Measurements from ENCODE around the gene ALG12. TPM values are rescaled to one million over a fixed set of nuclear protein-coding genes. Genes with fewer than 3 reads are reported as not detected.

ALG12 gene
- total RNA-seq, 2 experiments from 2014 or later = 21.4 to 28.5 TPM

GRCh38 chr22:49954991-49955580, 36.8 kb upstream of the ALG12 start:
- ChIA-PET CTCF (interaction anchor here (1.0 to 1.8 kb wide), 3 partner anchors 8 to 30 kb away, joined by 3 to 4 read pairs (median 3); no protein-coding TSS in a partner anchor), POLR2A (no interaction called here)
- H3K4me1 Mint-ChIP-seq = peaks cover 8% of the 10 kb centered on the region
- no peaks in the 10 kb centered on the region for H3K36me3 Mint-ChIP-seq (ENCODE audit: low read depth)
- no peaks in the 10 kb centered on the region for H3K27me3 Mint-ChIP-seq
- H3K9me3 Mint-ChIP-seq = no peaks in the 10 kb centered on the region
- no peak for DNase-seq
- no peak overlapping the region for H3K27ac Mint-ChIP-seq
- H3K4me3 Mint-ChIP-seq = no peak overlapping the region

GRCh38 chr22:49954354-49954753, 36.1 kb upstream of the ALG12 start:
- CTCF ChIA-PET = interaction anchor here (0.5 kb wide), 1 partner anchor 54 kb away, joined by 5 read pairs; no protein-coding TSS in a partner anchor

GRCh38 chr22:49953680-49954344, 35.6 kb upstream of the ALG12 start:
- ChIA-PET CTCF (interaction anchor here (0.5 kb wide), 1 partner anchor 55 kb away, joined by 5 read pairs; no protein-coding TSS in a partner anchor), POLR2A (no interaction called here)
- H3K36me3 Mint-ChIP-seq (ENCODE audit: low read depth) = no peaks in the 10 kb centered on the region
- H3K27me3 Mint-ChIP-seq = no peaks in the 10 kb centered on the region
- H3K9me3 Mint-ChIP-seq = no peaks in the 10 kb centered on the region
- H3K4me1 Mint-ChIP-seq = peaks cover 3% of the 10 kb centered on the region
- H3K4me3 Mint-ChIP-seq = no peak overlapping the region
- H3K27ac Mint-ChIP-seq = no peak overlapping the region
- DNase-seq = no peak

More at GRCh38 chr22:49954354-49954753, 36.1 kb upstream of the ALG12 start:
- Mint-ChIP-seq H3K4me3 (no peak overlapping the region), H3K9me3 (no peaks in the 10 kb centered on the region), H3K27me3 (no peaks in the 10 kb centered on the region), H3K27ac (no peak overlapping the region), H3K36me3 (ENCODE audit: low read depth) (no peaks in the 10 kb centered on the region), H3K4me1 (peaks cover 8% of the 10 kb centered on the region)
- no peak for DNase-seq
- POLR2A ChIA-PET = no interaction called here

- POLR2A ChIA-PET = no interaction called here
- DNase-seq = no peak
- Mint-ChIP-seq H3K9me3 (no peaks in the 10 kb centered on the region), H3K27me3 (no peaks in the 10 kb centered on the region), H3K27ac (no peak overlapping the region), H3K4me1 (peaks cover 2% of the 10 kb centered on the region), H3K4me3 (no peak overlapping the region), H3K36me3 (ENCODE audit: low read depth) (no peaks in the 10 kb centered on the region)
- CTCF ChIA-PET = no interaction called here
Measured at GRCh38 chr22:49953027-49953679, 34.9 kb upstream of the ALG12 start.

GRCh38 chr22:49951986-49952896, 34.0 kb upstream of the ALG12 start:
- Mint-ChIP-seq H3K9me3 (no peaks in the 10 kb centered on the region), H3K36me3 (ENCODE audit: low read depth) (no peaks in the 10 kb centered on the region), H3K27me3 (no peaks in the 10 kb centered on the region), H3K27ac (peak overlapping the region; percentile 50), H3K4me3 (no peak overlapping the region), H3K4me1 (peaks cover 2% of the 10 kb centered on the region)
- POLR2A ChIA-PET = no interaction called here
- CTCF ChIA-PET = interaction anchor here (1.3 kb wide), 1 partner anchor 10 kb away, joined by 3 read pairs; no protein-coding TSS in a partner anchor
- DNase-seq = no peak

GRCh38 chr22:49951678-49951985, 33.4 kb upstream of the ALG12 start:
- Mint-ChIP-seq H3K27me3 (no peaks in the 10 kb centered on the region), H3K27ac (no peak overlapping the region), H3K4me1 (peaks cover 2% of the 10 kb centered on the region), H3K36me3 (ENCODE audit: low read depth) (no peaks in the 10 kb centered on the region), H3K9me3 (no peaks in the 10 kb centered on the region), H3K4me3 (no peak overlapping the region)
- DNase-seq = no peak
- ChIA-PET CTCF (interaction anchor here (1.3 kb wide), 1 partner anchor 9 kb away, joined by 3 read pairs; no protein-coding TSS in a partner anchor), POLR2A (interaction anchor here (1.1 kb wide), 1 partner anchor 15 kb away, joined by 5 read pairs; no protein-coding TSS in a partner anchor)

GRCh38 chr22:49951000-49951677, 32.9 kb upstream of the ALG12 start:
- peak overlapping the region; percentile 81 for H3K27ac Mint-ChIP-seq
- no peaks in the 10 kb centered on the region for H3K9me3 Mint-ChIP-seq
- DNase-seq = peak; percentile 67
- H3K36me3 Mint-ChIP-seq (ENCODE audit: low read depth) = no peaks in the 10 kb centered on the region
- POLR2A ChIA-PET = interaction anchor here (1.1 kb wide), 1 partner anchor 15 kb away, joined by 5 read pairs; no protein-coding TSS in a partner anchor
- CTCF ChIA-PET = interaction anchor here (1.3 kb wide), 1 partner anchor 9 kb away, joined by 3 read pairs; no protein-coding TSS in a partner anchor
- H3K4me3 Mint-ChIP-seq = no peak overlapping the region
- no peaks in the 10 kb centered on the region for H3K27me3 Mint-ChIP-seq
- peaks cover 5% of the 10 kb centered on the region for H3K4me1 Mint-ChIP-seq

GRCh38 chr22:49950396-49950994, 32.3 kb upstream of the ALG12 start:
- no peak overlapping the region for H3K27ac Mint-ChIP-seq
- H3K36me3 Mint-ChIP-seq (ENCODE audit: low read depth) = peaks cover 3% of the 10 kb centered on the region
- CTCF ChIA-PET = no interaction called here
- H3K4me1 Mint-ChIP-seq = peaks cover 10% of the 10 kb centered on the region
- no peaks in the 10 kb centered on the region for H3K9me3 Mint-ChIP-seq
- H3K4me3 Mint-ChIP-seq = no peak overlapping the region
- no peaks in the 10 kb centered on the region for H3K27me3 Mint-ChIP-seq
- POLR2A ChIA-PET = interaction anchor here (1.1 kb wide), 1 partner anchor 14 kb away, joined by 5 read pairs; no protein-coding TSS in a partner anchor
- DNase-seq = no peak

GRCh38 chr22:49949914-49950292, 31.7 kb upstream of the ALG12 start:
- ChIA-PET POLR2A (no interaction called here), CTCF (interaction anchor here (1.2 kb wide), 1 partner anchor 32 kb away, joined by 3 read pairs; no protein-coding TSS in a partner anchor)
- peaks cover 3% of the 10 kb centered on the region for H3K36me3 Mint-ChIP-seq (ENCODE audit: low read depth)

GRCh38 chr22:49948958-49949913, 31.0 kb upstream of the ALG12 start:
- H3K4me3 Mint-ChIP-seq = no peak overlapping the region
- CTCF ChIA-PET = interaction anchor here (0.7 to 1.2 kb wide), 2 partner anchors 9 to 33 kb away, joined by 3 read pairs; no protein-coding TSS in a partner anchor
- no peaks in the 10 kb centered on the region for H3K9me3 Mint-ChIP-seq
- DNase-seq = no peak
- H3K27ac Mint-ChIP-seq = no peak overlapping the region
- peaks cover 11% of the 10 kb centered on the region for H3K4me1 Mint-ChIP-seq
- POLR2A ChIA-PET = no interaction called here
- H3K27me3 Mint-ChIP-seq = no peaks in the 10 kb centered on the region
- H3K36me3 Mint-ChIP-seq (ENCODE audit: low read depth) = peaks cover 3% of the 10 kb centered on the region

More at GRCh38 chr22:49949914-49950292, 31.7 kb upstream of the ALG12 start:
- Mint-ChIP-seq H3K4me3 (no peak overlapping the region), H3K27me3 (no peaks in the 10 kb centered on the region), H3K4me1 (peaks cover 11% of the 10 kb centered on the region), H3K9me3 (no peaks in the 10 kb centered on the region), H3K27ac (no peak overlapping the region)
- no peak for DNase-seq
